Chondrocyte (in vitro differentiated cells): ENCODE results near the gene ATP6AP1. TPM values are rescaled to one million over a fixed set of nuclear protein-coding genes. Genes with fewer than 3 reads are reported as not detected.

Experiments used
- DNase-seq: peaks from one replicate; pipeline ENCODE4 v3.0.0; 2021; ENCODE audit warnings: mixed read lengths, low spot score
- H3K27ac Mint-ChIP-seq: one replicate; pipeline ENCODE4 v1.8.0; 2021; ENCODE audit warnings: mild to moderate bottlenecking, moderate library complexity, mixed read lengths; ENCODE audit not compliant: unreplicated experiment
- H3K27me3 Mint-ChIP-seq: 2 replicates; pipeline ENCODE4 v1.8.0; 2021; ENCODE audit warnings: low read depth, mixed read lengths
- H3K36me3 Mint-ChIP-seq: 2 replicates; pipeline ENCODE4 v1.8.0; 2021; ENCODE audit warnings: low read depth, mixed read lengths
- H3K4me1 Mint-ChIP-seq: 2 replicates; pipeline ENCODE4 v1.8.0; 2021; ENCODE audit warnings: low read depth, mild to moderate bottlenecking, mixed read lengths
- H3K4me3 Mint-ChIP-seq: one replicate; pipeline ENCODE4 v1.8.0; 2021; ENCODE audit warnings: mild to moderate bottlenecking, moderate library complexity, mixed read lengths; ENCODE audit not compliant: unreplicated experiment
- H3K9me3 Mint-ChIP-seq: 2 replicates; pipeline ENCODE4 v1.8.0; 2021; ENCODE audit warnings: low read depth, mixed read lengths
- total RNA-seq: library from RNA; stranded (reverse); gene quantifications from 3 replicates; pipeline ENCODE4 v1.2.1, GENCODE V29; 2021
- TF ChIP-seq, protein P1 (sequence below): fragments of 200-600 bp; sonication (generic); IDR thresholded peaks from 2 replicates; pipeline ENCODE4 v1.5.0; 2021; ENCODE audit warnings: antibody characterized with exemption, mild to moderate bottlenecking, moderate library complexity

ATP6AP1 gene
- total RNA-seq, 1 donor from 2014 or later: 136 TPM

DNA sequence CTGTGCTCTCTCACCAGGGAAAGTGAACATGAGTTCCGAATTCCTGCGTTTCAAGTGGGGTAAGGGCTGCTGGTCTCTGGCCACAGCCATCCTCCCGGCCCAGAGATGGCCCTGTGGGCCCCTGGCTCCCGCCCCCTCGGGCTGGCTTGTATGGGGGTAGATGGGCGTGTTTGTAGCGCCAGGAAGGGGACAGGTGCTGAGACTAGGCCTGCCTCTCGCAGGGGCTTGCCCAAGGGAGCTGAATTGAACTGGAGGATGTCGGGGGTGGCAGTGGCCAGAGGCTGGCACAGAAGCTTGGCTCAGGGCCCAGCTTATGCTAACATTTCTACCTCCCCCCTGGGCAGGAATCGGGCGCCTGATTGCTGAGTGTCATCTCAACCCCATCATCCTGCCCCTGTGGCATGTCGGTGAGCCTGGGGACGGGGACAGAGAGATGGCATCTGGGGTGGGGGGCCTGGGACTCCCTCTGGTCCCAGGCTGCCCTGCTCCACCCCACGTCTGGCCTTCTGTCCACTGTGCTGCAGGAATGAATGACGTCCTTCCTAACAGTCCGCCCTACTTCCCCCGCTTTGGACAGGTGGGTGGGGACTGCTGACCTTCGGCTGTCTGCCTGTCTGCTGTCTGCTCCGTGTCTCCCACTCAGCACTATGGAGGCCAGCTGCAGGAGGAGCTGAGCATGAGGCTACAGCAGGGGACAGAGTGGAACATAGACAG lies 8.6 kb upstream of the ATP6AP1 start:
- Mint-ChIP-seq H3K36me3 (no peaks in the 10 kb centered on the region), H3K27me3 (no peaks in the 10 kb centered on the region), H3K9me3 (no peaks in the 10 kb centered on the region), H3K4me1 (peaks cover 3% of the 10 kb centered on the region), H3K27ac (no peak overlapping the region), H3K4me3 (no peak overlapping the region)
- no peak for DNase-seq
- TF ChIP-seq, protein P1, sequence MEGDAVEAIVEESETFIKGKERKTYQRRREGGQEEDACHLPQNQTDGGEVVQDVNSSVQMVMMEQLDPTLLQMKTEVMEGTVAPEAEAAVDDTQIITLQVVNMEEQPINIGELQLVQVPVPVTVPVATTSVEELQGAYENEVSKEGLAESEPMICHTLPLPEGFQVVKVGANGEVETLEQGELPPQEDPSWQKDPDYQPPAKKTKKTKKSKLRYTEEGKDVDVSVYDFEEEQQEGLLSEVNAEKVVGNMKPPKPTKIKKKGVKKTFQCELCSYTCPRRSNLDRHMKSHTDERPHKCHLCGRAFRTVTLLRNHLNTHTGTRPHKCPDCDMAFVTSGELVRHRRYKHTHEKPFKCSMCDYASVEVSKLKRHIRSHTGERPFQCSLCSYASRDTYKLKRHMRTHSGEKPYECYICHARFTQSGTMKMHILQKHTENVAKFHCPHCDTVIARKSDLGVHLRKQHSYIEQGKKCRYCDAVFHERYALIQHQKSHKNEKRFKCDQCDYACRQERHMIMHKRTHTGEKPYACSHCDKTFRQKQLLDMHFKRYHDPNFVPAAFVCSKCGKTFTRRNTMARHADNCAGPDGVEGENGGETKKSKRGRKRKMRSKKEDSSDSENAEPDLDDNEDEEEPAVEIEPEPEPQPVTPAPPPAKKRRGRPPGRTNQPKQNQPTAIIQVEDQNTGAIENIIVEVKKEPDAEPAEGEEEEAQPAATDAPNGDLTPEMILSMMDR: no peak

DNA sequence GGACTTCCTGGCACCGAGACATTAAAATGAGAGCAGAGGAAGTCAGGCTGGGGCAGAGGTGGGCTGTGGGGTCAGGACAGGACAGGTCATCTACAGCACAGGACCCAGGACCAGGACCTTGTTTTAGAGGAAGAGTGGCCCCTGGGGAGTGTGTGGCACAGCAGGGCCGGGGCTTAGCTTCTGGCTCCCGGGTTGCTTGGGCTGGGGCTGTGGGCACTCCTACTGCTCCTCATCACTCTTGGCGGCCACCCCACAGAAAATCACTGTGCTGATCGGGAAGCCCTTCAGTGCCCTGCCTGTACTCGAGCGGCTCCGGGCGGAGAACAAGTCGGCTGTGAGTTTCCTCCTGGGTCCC lies 8.1 kb upstream of the ATP6AP1 start:
- Mint-ChIP-seq H3K27ac (no peak overlapping the region), H3K27me3 (no peaks in the 10 kb centered on the region), H3K4me3 (no peak overlapping the region), H3K4me1 (peaks cover 3% of the 10 kb centered on the region), H3K9me3 (no peaks in the 10 kb centered on the region), H3K36me3 (no peaks in the 10 kb centered on the region)
- TF ChIP-seq, protein P1: no peak
- no peak for DNase-seq

DNA sequence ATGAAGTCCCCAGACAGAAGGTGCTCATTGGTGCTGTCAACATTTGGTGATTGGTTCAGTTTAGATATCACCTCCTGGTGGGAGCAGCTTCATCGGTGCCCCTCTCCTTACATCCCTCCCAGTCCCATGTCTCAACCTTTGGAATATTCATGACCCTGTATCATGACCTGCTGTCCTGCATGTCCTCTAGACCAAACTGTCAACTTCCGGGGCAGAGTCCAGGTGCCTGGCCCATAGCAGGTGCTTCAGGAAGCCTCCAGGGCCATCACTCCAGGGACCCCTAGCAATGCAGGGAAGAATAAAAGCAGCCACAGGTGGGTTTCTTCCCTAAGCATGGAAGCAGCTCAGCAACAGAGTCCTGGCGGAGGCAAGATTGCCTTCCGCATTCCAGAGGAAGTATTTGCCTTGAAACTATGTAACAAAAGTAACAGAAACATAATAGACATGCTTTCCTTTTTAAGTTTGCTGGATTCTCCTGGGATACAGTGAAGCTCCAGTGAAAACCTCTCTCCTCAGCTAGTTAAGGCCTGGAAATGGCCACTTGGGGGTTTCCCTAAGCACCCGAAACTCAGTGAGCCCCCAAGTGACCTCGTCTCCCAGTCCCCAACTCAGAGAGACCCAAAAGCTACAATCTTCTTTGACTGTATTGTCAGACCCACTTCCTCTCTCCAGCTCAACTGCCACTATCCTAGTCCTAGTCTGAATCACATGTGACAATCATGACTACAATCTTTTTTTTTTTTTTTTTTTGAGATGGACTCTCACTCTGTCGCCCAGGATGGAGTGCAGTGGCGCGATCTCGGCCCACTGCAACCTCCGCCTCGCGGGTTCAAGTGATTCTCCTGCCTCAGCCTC lies 1.3 kb upstream of the ATP6AP1 start:
- Mint-ChIP-seq H3K36me3 (no peaks in the 10 kb centered on the region), H3K4me3 (peak overlapping the region; percentile 25), H3K27ac (peak overlapping the region; percentile 65), H3K9me3 (no peaks in the 10 kb centered on the region), H3K27me3 (no peaks in the 10 kb centered on the region), H3K4me1 (peaks cover 30% of the 10 kb centered on the region)
- DNase-seq: no peak
- TF ChIP-seq, protein P1: no peak

DNA sequence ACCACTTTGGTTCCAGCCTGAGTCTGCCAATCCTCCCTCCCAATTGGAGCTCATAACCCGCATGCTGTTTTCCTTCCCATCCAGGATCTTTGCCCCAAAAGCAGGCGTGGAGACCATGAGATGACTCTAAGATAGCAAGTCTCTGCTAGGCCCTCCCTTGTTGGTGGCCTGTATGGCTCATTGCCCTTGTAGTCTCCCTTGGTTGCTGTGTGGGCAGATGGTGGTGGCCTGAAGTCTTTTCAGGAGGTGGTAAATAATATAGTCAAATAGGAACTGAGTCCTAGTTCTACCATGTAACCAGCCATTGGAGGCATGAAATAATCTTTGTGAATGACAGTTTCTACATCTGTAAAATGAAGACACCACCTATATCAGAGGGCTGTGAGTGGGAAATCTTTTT lies 1.2 kb downstream of the ATP6AP1 start:
- TF ChIP-seq, protein P1: no peak
- Mint-ChIP-seq H3K36me3 (peaks cover 2% of the 10 kb centered on the region), H3K4me1 (peaks cover 30% of the 10 kb centered on the region), H3K27me3 (no peaks in the 10 kb centered on the region), H3K9me3 (no peaks in the 10 kb centered on the region), H3K4me3 (peak overlapping the region; percentile 75), H3K27ac (no peak overlapping the region)
- no peak for DNase-seq

DNA sequence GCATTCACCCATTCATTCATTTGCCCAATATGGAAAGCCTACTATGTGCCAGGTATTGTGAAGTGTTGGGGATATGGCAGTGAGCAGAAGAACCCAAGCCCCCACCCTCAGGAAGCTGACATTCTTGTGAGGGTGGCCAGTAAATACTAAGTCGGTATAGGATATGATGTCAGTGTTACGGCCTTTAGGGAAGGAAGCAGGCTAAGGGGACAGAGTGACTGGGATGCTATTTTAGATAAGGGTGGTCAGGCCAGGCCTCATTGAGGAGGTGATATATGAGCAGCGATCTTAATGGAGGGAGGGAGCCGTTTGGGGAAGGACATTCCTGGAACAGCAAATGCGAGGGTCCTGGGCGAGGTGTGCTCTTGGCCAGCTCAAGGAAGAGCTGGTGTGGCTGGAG lies 2.0 kb downstream of the ATP6AP1 start:
- DNase-seq: no peak
- TF ChIP-seq, protein P1: no peak
- Mint-ChIP-seq H3K27ac (no peak overlapping the region), H3K4me1 (peaks cover 30% of the 10 kb centered on the region), H3K4me3 (no peak overlapping the region), H3K9me3 (no peaks in the 10 kb centered on the region), H3K27me3 (no peaks in the 10 kb centered on the region), H3K36me3 (peaks cover 2% of the 10 kb centered on the region)
